RPMI8226 (cell line): ENCODE data around the gene HOXB4.

Source experiments
- DNase-seq: peaks from one replicate; pipeline ENCODE4 v3.0.0-alpha.2; 2015

HOXB4 gene

GRCh38 chr17:48569240-48569582 is 8.9 kb downstream of the HOXB4 start:
- DNase-seq: no peak

- no peak for DNase-seq
Observed at GRCh38 chr17:48568499-48569239, 9.5 kb downstream of the HOXB4 start.

- DNase-seq: no peak
Observed at GRCh38 chr17:48567646-48568354, 10.3 kb downstream of the HOXB4 start.

GRCh38 chr17:48567209-48567608 is 10.9 kb downstream of the HOXB4 start:
- no peak for DNase-seq

GRCh38 chr17:48566717-48567116 is 11.4 kb downstream of the HOXB4 start:
- DNase-seq: no peak

GRCh38 chr17:48565925-48566710 is 12.0 kb downstream of the HOXB4 start:
- no peak for DNase-seq

GRCh38 chr17:48565022-48565554 is 13.1 kb downstream of the HOXB4 start:
- DNase-seq: no peak

GRCh38 chr17:48564188-48565021 is 13.7 kb downstream of the HOXB4 start:
- no peak for DNase-seq

GRCh38 chr17:48563867-48564187 is 14.3 kb downstream of the HOXB4 start:
- no peak for DNase-seq

GRCh38 chr17:48563385-48563838 is 14.7 kb downstream of the HOXB4 start:
- DNase-seq: no peak

GRCh38 chr17:48562934-48563333 is 15.2 kb downstream of the HOXB4 start:
- DNase-seq: no peak

GRCh38 chr17:48561884-48562810 is 16.0 kb downstream of the HOXB4 start:
- DNase-seq: no peak

- DNase-seq: no peak
Observed at GRCh38 chr17:48559840-48560817, 18.0 kb downstream of the HOXB4 start.

- no peak for DNase-seq
Observed at GRCh38 chr17:48559122-48559839, 18.9 kb downstream of the HOXB4 start.

- no peak for DNase-seq
Observed at GRCh38 chr17:48558831-48559121, 19.4 kb downstream of the HOXB4 start.

GRCh38 chr17:48558057-48558830 is 19.9 kb downstream of the HOXB4 start:
- no peak for DNase-seq

- no peak for DNase-seq
Observed at GRCh38 chr17:48556576-48557401, 21.4 kb downstream of the HOXB4 start.

- no peak for DNase-seq
Observed at GRCh38 chr17:48556229-48556575, 21.9 kb downstream of the HOXB4 start.
